ENCODE measurements around the gene MAMDC4.

- TF ChIP-seq RAD21 (IDR thresholded peaks at IDR 0.05; ENCODE audit: low read depth), result no peak
- TF ChIP-seq ELF1 (IDR thresholded peaks at IDR 0.05; ENCODE audit: borderline replicate concordance, low read depth), result no peak
- no peak for TF ChIP-seq CTCF (IDR thresholded peaks at IDR 0.05 in 2 of 3, conservative IDR thresholded peaks at IDR 0.05 in 1 of 3; ENCODE audit: borderline replicate concordance in 1 of 3, insufficient read depth in 1 of 3, low read depth in 2 of 3, low read length in 2 of 3)
- no peak for TF ChIP-seq SRF (IDR thresholded peaks at IDR 0.05; ENCODE audit: low read depth)
- no peak for TF ChIP-seq EGR1 (IDR thresholded peaks at IDR 0.05; ENCODE audit: low read depth)
- TF ChIP-seq POLR2A (IDR thresholded peaks at IDR 0.05; ENCODE audit: borderline replicate concordance, extremely low read depth, insufficient read depth, insufficient read length), result no peak
- TF ChIP-seq CEBPB (IDR thresholded peaks at IDR 0.05; ENCODE audit: low read depth), result no peak
- TF ChIP-seq CBX3 (IDR thresholded peaks at IDR 0.05; ENCODE audit: low read depth), result no peak
- no peak for TF ChIP-seq POLR2AphosphoS5 (IDR thresholded peaks at IDR 0.05; ENCODE audit: low read depth, low read length)
Observed at GRCh38 chr9:136808075-136808805, 43.9 kb upstream of the MAMDC4 start.
